HG03108 (cell line): ENCODE data around the gene ITGB3BP.
"Not testable (repeated sequence)": the region's sequence is repeated elsewhere in the genome, so short reads cannot be mapped to it uniquely, and the experiment has no call there.

Experiments used
- ATAC-seq: cut with Tn5 transposase; IDR thresholded peaks from one replicate; pipeline ENCODE4 v1.9.1; 2021; ENCODE audit warnings: moderate library complexity; ENCODE audit not compliant: unreplicated experiment

Gene ITGB3BP

GRCh38 chr1:63522891-63523728 lies at the start of gene ITGB3BP, which contains the start of gene EFCAB7:
Gene ITGB3BP, minus strand, starts transcription at chr1:63523225. Its CDS starts 92 bp downstream, at chr1:63523133.
Gene EFCAB7, plus strand, starts transcription at chr1:63523525. Its CDS starts 2,048 bp downstream, at chr1:63525573.
- ATAC-seq, result peak; percentile 83

- not testable (repeated sequence) for ATAC-seq
Observed at GRCh38 chr1:63572686-63573085, 49.7 kb upstream of the ITGB3BP start.

- ATAC-seq, result no peak
Observed at GRCh38 chr1:63569640-63570316, 46.8 kb upstream of the ITGB3BP start.

GRCh38 chr1:63569068-63569467 lies 46.0 kb upstream of the ITGB3BP start:
- ATAC-seq, result no peak

- ATAC-seq, result no peak
Observed at GRCh38 chr1:63563745-63564144, 40.7 kb upstream of the ITGB3BP start.

- no peak for ATAC-seq
Observed at GRCh38 chr1:63559357-63559756, 36.3 kb upstream of the ITGB3BP start.

GRCh38 chr1:63557365-63557987 lies 34.5 kb upstream of the ITGB3BP start:
- ATAC-seq, result no peak

- ATAC-seq, result no peak
Observed at GRCh38 chr1:63555480-63555879, 32.5 kb upstream of the ITGB3BP start.

- no peak for ATAC-seq
Observed at GRCh38 chr1:63548877-63549276, 25.9 kb upstream of the ITGB3BP start.

- no peak for ATAC-seq
Observed at GRCh38 chr1:63548303-63548702, 25.3 kb upstream of the ITGB3BP start.

- no peak for ATAC-seq
Observed at GRCh38 chr1:63547621-63548294, 24.7 kb upstream of the ITGB3BP start.

- ATAC-seq, result no peak
Observed at GRCh38 chr1:63545780-63546179, 22.8 kb upstream of the ITGB3BP start.

GRCh38 chr1:63537940-63538339 lies 14.9 kb upstream of the ITGB3BP start:
- ATAC-seq, result no peak

GRCh38 chr1:63537006-63537405 lies 14.0 kb upstream of the ITGB3BP start:
- ATAC-seq, result no peak

- no peak for ATAC-seq
Observed at GRCh38 chr1:63534406-63534805, 11.4 kb upstream of the ITGB3BP start.

- no peak for ATAC-seq
Observed at GRCh38 chr1:63533931-63534330, 10.9 kb upstream of the ITGB3BP start.

GRCh38 chr1:63532727-63533126 lies 9.7 kb upstream of the ITGB3BP start:
- no peak for ATAC-seq

- no peak for ATAC-seq
Observed at GRCh38 chr1:63524201-63524600, 1.2 kb upstream of the ITGB3BP start.

- ATAC-seq, result peak; percentile 12
Observed at GRCh38 chr1:63523738-63524137, 713 bp upstream of the ITGB3BP start.

- no peak for ATAC-seq
Observed at GRCh38 chr1:63516629-63517028, 6.4 kb downstream of the ITGB3BP start.

GRCh38 chr1:63512584-63512983 lies 10.4 kb downstream of the ITGB3BP start:
- ATAC-seq, result no peak
